ENCODE results near the gene ROCK2. TPM values are rescaled to one million over a fixed set of nuclear protein-coding genes. Genes with fewer than 3 reads are reported as not detected.

The ROCK2 gene
- total and polyA plus RNA-seq, 2 of the 8 experiments (the other 6 are each of a cell fraction or from before 2014, with no cell fraction given), result 2.7 to 29.0 TPM

GRCh38 chr2:11390399-11390658 lies 45.9 kb upstream of the ROCK2 start:
- Histone ChIP-seq H4K20me1 (replicated peaks in 1 of 2; ENCODE audit: control insufficient read depth in 1 of 2, insufficient read depth in 2 of 2, low read length in 2 of 2) (peaks cover 0 to 2% of the 10 kb centered on the region in 2 experiments), H3K4ac (replicated peaks; ENCODE audit: insufficient read length, low read depth, low read length) (no peak overlapping the region), H3K79me2 (ENCODE audit: control insufficient read depth in 1 of 2, insufficient read depth in 2 of 2, low read length in 2 of 2) (no peaks in the 10 kb centered on the region), H3K36me3 (ENCODE audit: control insufficient read depth in 2 of 4, insufficient read depth in 4 of 4, low read length in 3 of 4) (no peaks in the 10 kb centered on the region), H4K8ac (ENCODE audit: extremely low read depth, insufficient read depth, low read length) (no peak overlapping the region), H2BK20ac (ENCODE audit: low read length) (no peak overlapping the region), H3K27ac (ENCODE audit: low read depth, low read length) (no peak overlapping the region), H3K4me2 (ENCODE audit: insufficient read depth in 1 of 2, low read depth in 2 of 2, low read length in 2 of 2) (no peak overlapping the region), H3K9ac (replicated peaks in 1 of 4; ENCODE audit: extremely low read depth in 1 of 4, low read depth in 3 of 4, low read length in 3 of 4) (no peak overlapping the region), H4K91ac (replicated peaks; ENCODE audit: insufficient read length, low read length) (no peak overlapping the region), H3K9me3 (ENCODE audit: insufficient read depth in 2 of 2, low read depth in 1 of 2, low read length in 1 of 2) (no peaks in the 10 kb centered on the region), H3K27me3 (replicated peaks in 1 of 4; ENCODE audit: control insufficient read depth in 3 of 4, extremely low read depth in 1 of 4, insufficient read depth in 3 of 4, low read length in 3 of 4) (no peaks in the 10 kb centered on the region), H3K23ac (ENCODE audit: insufficient read length) (no peak overlapping the region), H2BK5ac (ENCODE audit: low read depth, low read length) (0 out of 2 replicates have a peak overlapping the region, but pooled peaks have one; percentile 68), H2BK120ac (replicated peaks; ENCODE audit: low read depth, low read length) (no peak overlapping the region), H3K56ac (replicated peaks; ENCODE audit: insufficient read length, low read depth, low read length) (no peak overlapping the region), H4K5ac (ENCODE audit: insufficient read length, low read depth, low read length) (no peak overlapping the region), H2BK15ac (ENCODE audit: low read length) (no peak overlapping the region), H2AK5ac (ENCODE audit: low read depth, low read length) (no peak overlapping the region), H3K18ac (ENCODE audit: extremely low read depth, low read length) (no peak overlapping the region), H3K4me3 (ENCODE audit: extremely low read depth in 1 of 4, insufficient read depth in 2 of 4, low read depth in 3 of 4, low read length in 4 of 4) (no peak overlapping the region), H3K79me1 (ENCODE audit: low read depth, low read length) (no peaks in the 10 kb centered on the region), H3K14ac (ENCODE audit: insufficient read length) (no peak overlapping the region), H2BK12ac (ENCODE audit: low read depth, low read length) (peak overlapping the region; percentile 42; the same call in 1 of the 2 replicates), H3K23me2 (ENCODE audit: low read depth, low read length) (no peaks in the 10 kb centered on the region), H3K4me1 (replicated peaks in 1 of 4; ENCODE audit: control insufficient read depth in 3 of 4, insufficient read depth in 4 of 4, low read length in 3 of 4) (peaks cover 11 to 25% (median 20%) of the 10 kb centered on the region in 4 experiments), H2AFZ (ENCODE audit: low read length) (no peak overlapping the region)
- DNase-seq (ENCODE audit: low read depth in 1 of 2, low spot score in 2 of 2) (no peak), FAIRE-seq (no peak)
- WGBS, 2 experiments (ENCODE audit: extremely low coverage in 1 of 2, insufficient coverage in 1 of 2, insufficient read length in 1 of 2, insufficient replicate concordance in 2 of 2, low coverage in 1 of 2, low lambda C conversion rate in 2 of 2, missing lambda C conversion rate in 1 of 2), result 80% methylated on average over 5 of the region's 5 CpGs; no CpG with 5 or more reads in 1 of the 2 experiments
- ChIA-PET POLR2A (ENCODE audit: partially characterized antibody) (interaction anchor here (1.2 to 1.3 kb wide), 3 partner anchors 15 to 46 kb away, joined by 3 to 6 read pairs (median 4); partner anchors contain the start of gene ROCK2), CTCF (ENCODE audit: partially characterized antibody) (interaction anchor here (0.8 to 1.6 kb wide), 6 partner anchors 13 to 258 kb away, joined by 3 to 7 read pairs (median 4); a partner anchor contains a TSS)
- TF ChIP-seq CHD1 (IDR thresholded peaks at IDR 0.05; ENCODE audit: low read depth, low read length) (no peak), CTBP2 (IDR thresholded peaks at IDR 0.05; ENCODE audit: borderline replicate concordance, insufficient read depth, insufficient read length, low read length) (no peak), HDAC6 (IDR thresholded peaks at IDR 0.05; ENCODE audit: low read depth, low read length) (no peak), ASH2L (IDR thresholded peaks at IDR 0.05; ENCODE audit: low read length) (no peak), USF2 (IDR thresholded peaks at IDR 0.05; ENCODE audit: low read length) (no peak)

All from H1 (cell line).